Measurements from ENCODE around the gene CREB5. TPM values are rescaled to one million over a fixed set of nuclear protein-coding genes. Genes with fewer than 3 reads are reported as not detected.

CREB5 gene
- total RNA-seq, 1 donor from 2014 or later: 10.3 TPM

- intact Hi-C loops (cut with DNase I): no loop called here
- no peak overlapping the region for H3K27ac ChIP-seq
- no peak for DNase-seq
- H3K4me3 ChIP-seq: no peak overlapping the region
- no peaks in the 10 kb centered on the region for H3K9me3 ChIP-seq
- peaks cover 3% of the 10 kb centered on the region for H3K4me1 ChIP-seq
- H3K36me3 ChIP-seq: no peaks in the 10 kb centered on the region
- ATAC-seq: no peak
- no peaks in the 10 kb centered on the region for H3K27me3 ChIP-seq (ENCODE audit: low read depth)
- TF ChIP-seq, protein P1, sequence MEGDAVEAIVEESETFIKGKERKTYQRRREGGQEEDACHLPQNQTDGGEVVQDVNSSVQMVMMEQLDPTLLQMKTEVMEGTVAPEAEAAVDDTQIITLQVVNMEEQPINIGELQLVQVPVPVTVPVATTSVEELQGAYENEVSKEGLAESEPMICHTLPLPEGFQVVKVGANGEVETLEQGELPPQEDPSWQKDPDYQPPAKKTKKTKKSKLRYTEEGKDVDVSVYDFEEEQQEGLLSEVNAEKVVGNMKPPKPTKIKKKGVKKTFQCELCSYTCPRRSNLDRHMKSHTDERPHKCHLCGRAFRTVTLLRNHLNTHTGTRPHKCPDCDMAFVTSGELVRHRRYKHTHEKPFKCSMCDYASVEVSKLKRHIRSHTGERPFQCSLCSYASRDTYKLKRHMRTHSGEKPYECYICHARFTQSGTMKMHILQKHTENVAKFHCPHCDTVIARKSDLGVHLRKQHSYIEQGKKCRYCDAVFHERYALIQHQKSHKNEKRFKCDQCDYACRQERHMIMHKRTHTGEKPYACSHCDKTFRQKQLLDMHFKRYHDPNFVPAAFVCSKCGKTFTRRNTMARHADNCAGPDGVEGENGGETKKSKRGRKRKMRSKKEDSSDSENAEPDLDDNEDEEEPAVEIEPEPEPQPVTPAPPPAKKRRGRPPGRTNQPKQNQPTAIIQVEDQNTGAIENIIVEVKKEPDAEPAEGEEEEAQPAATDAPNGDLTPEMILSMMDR (IDR thresholded peaks at IDR 0.05): no peak
Observed at GRCh38 chr7:28505014-28505413, 92.7 kb downstream of the CREB5 start.

GRCh38 chr7:28505867-28506266 is 93.5 kb downstream of the CREB5 start:
- intact Hi-C loops (cut with DNase I): no loop called here
- Histone ChIP-seq H3K27me3 (ENCODE audit: low read depth) (no peaks in the 10 kb centered on the region), H3K27ac (no peak overlapping the region), H3K4me3 (no peak overlapping the region), H3K9me3 (no peaks in the 10 kb centered on the region), H3K36me3 (no peaks in the 10 kb centered on the region), H3K4me1 (peaks cover 3% of the 10 kb centered on the region)
- TF ChIP-seq, protein P1 (IDR thresholded peaks at IDR 0.05): no peak
- no peak for DNase-seq
- ATAC-seq: no peak

- no peak overlapping the region for H3K27ac ChIP-seq
- intact Hi-C loops (cut with DNase I): no loop called here
- no peaks in the 10 kb centered on the region for H3K9me3 ChIP-seq
- ATAC-seq (no peak), DNase-seq (no peak)
- no peaks in the 10 kb centered on the region for H3K27me3 ChIP-seq (ENCODE audit: low read depth)
- no peaks in the 10 kb centered on the region for H3K36me3 ChIP-seq
- peaks cover 3% of the 10 kb centered on the region for H3K4me1 ChIP-seq
- TF ChIP-seq, protein P1 (IDR thresholded peaks at IDR 0.05): no peak
- no peak overlapping the region for H3K4me3 ChIP-seq
Observed at GRCh38 chr7:28507525-28508282, 95.4 kb downstream of the CREB5 start.

DNA sequence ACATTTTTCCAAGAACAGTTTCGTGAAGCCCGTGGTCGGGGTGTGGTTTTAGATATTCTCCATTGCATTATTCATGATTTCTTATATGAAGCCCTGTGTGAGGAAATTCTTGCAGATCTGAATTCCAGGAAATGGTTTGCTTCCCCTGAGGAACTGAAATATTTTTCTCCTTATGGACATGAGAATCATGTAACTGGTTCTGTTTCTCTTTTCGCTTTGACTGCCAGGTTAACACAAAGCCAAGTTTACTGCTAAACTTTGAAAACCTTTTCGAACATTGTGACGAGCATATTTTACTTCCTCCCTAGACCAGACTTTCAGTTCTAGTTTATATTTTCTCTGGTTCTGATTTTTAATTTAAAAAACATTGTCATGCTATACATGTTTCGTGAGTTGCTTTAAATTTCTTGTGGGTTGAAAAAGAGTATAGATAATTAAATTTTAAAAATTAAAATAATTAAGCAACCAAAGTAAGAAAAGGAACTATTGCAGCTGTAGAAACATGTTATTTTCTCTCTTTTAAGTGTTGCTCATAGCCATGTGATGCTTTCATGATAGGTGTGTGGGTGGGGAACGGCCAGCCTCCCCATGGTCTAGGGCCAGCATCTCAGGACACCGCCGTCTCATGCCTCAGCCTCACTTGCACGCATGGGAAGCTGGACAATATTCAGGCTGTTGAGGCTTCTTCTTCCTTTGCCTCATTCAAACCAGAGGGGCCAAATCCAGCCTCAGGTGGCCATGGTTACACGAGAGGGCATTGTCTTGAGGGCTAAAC is 97.1 kb downstream of the CREB5 start:
- ATAC-seq (peak; percentile 75 to 79), DNase-seq (peak; percentile 63)
- Histone ChIP-seq H3K27me3 (ENCODE audit: low read depth) (no peaks in the 10 kb centered on the region), H3K4me1 (peaks cover 3% of the 10 kb centered on the region), H3K27ac (peak overlapping the region; percentile 48), H3K4me3 (no peak overlapping the region), H3K9me3 (no peaks in the 10 kb centered on the region), H3K36me3 (no peaks in the 10 kb centered on the region)
- intact Hi-C loops (cut with DNase I): no loop called here
- TF ChIP-seq, protein P1 (IDR thresholded peaks at IDR 0.05): no peak

GRCh38 chr7:28510026-28510369 is 97.7 kb downstream of the CREB5 start:
- DNase-seq (no peak), ATAC-seq (no peak)
- intact Hi-C loops (cut with DNase I): no loop called here
- Histone ChIP-seq H3K27ac (peak overlapping the region; percentile 48), H3K9me3 (no peaks in the 10 kb centered on the region), H3K4me3 (no peak overlapping the region), H3K36me3 (no peaks in the 10 kb centered on the region), H3K4me1 (peaks cover 3% of the 10 kb centered on the region), H3K27me3 (ENCODE audit: low read depth) (no peaks in the 10 kb centered on the region)
- TF ChIP-seq, protein P1 (IDR thresholded peaks at IDR 0.05): no peak

Data from lower lobe of right lung (tissue), 2 donors.